Left ventricle myocardium inferior (tissue), 1 donor: ENCODE data around the gene BMAL1. TPM values are rescaled to one million over a fixed set of nuclear protein-coding genes. Genes with fewer than 3 reads are reported as not detected.
A peak's percentile ranks its signal among the peaks of the same experiment; 100 is the strongest.

Experiments used
- DNase-seq: peaks from one replicate; pipeline ENCODE4 v3.0.0-alpha.2; 2020
- H3K27ac ChIP-seq: fragments of 200-600 bp; replicated peaks from 2 replicates; pipeline ENCODE4 v1.8.0; 2021
- H3K27me3 ChIP-seq: fragments of 200-600 bp; 2 replicates; pipeline ENCODE4 v1.8.0; 2021; ENCODE audit warnings: low read depth
- H3K36me3 ChIP-seq: fragments of 200-600 bp; 2 replicates; pipeline ENCODE4 v1.8.0; 2021
- H3K4me1 ChIP-seq: fragments of 200-600 bp; 2 replicates; pipeline ENCODE4 v1.8.0; 2021
- H3K4me3 ChIP-seq: fragments of 200-600 bp; 2 replicates; pipeline ENCODE4 v1.8.0; 2021; ENCODE audit warnings: mild to moderate bottlenecking, moderate library complexity
- H3K9me3 ChIP-seq: fragments of 200-600 bp; replicated peaks from 2 replicates; pipeline ENCODE4 v1.8.0; 2021
- intact Hi-C: fragments of 100-400 bp; cut with micrococcal nuclease; formaldehyde crosslinking; loops from one replicate; pipeline ENCODE4 v1.11.0; 2022
- total RNA-seq: library from RNA; stranded (reverse); fragmentation: NEBNext Ultra II Directional; extraction: Animal tissue kit (Norgen Biotek cat#: 25700); gene quantifications from one replicate; pipeline ENCODE4 v1.2.1, GENCODE V29; 2021
- TF ChIP-seq, protein P1 (sequence below): fragments of 200-600 bp; IDR thresholded peaks from 2 replicates; pipeline ENCODE4 v1.8.0; 2021; ENCODE audit warnings: antibody characterized with exemption, mild to moderate bottlenecking, borderline replicate concordance
- donor health status: DM: no; HTN: yes; CAD: no; lungs with severe emphysema.

BMAL1 gene
- total RNA-seq, 1 donor from 2014 or later, result 7.1 TPM

DNA sequence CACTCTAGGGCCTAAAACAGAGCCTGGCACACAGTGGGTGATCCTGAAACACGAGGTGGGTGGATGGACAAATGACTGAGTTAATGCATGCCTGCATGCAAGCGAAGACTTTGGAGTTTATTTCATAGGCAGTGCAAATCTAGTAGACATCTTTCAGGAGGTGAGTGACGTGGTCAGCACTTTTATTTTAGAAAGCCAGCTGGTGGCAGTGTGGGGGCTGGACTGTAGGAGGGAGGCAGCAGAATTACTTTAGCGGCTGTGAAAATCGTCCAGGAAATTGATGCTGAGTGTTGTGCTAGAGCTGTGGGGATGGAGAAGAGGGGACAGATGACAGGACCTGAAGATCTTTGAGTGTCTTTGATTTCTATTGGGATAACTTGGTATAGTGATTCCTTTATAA lies 47.1 kb downstream of the BMAL1 start:
- no peak for DNase-seq
- intact Hi-C loops, result no loop called here
- Histone ChIP-seq H3K4me3 (no peak overlapping the region), H3K36me3 (peaks cover 5% of the 10 kb centered on the region), H3K9me3 (no peaks in the 10 kb centered on the region), H3K27me3 (no peaks in the 10 kb centered on the region), H3K27ac (no peak overlapping the region), H3K4me1 (peaks cover 36% of the 10 kb centered on the region)
- TF ChIP-seq, protein P1, sequence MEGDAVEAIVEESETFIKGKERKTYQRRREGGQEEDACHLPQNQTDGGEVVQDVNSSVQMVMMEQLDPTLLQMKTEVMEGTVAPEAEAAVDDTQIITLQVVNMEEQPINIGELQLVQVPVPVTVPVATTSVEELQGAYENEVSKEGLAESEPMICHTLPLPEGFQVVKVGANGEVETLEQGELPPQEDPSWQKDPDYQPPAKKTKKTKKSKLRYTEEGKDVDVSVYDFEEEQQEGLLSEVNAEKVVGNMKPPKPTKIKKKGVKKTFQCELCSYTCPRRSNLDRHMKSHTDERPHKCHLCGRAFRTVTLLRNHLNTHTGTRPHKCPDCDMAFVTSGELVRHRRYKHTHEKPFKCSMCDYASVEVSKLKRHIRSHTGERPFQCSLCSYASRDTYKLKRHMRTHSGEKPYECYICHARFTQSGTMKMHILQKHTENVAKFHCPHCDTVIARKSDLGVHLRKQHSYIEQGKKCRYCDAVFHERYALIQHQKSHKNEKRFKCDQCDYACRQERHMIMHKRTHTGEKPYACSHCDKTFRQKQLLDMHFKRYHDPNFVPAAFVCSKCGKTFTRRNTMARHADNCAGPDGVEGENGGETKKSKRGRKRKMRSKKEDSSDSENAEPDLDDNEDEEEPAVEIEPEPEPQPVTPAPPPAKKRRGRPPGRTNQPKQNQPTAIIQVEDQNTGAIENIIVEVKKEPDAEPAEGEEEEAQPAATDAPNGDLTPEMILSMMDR, result peak; percentile 7

- intact Hi-C loops, result no loop called here
- H3K9me3 ChIP-seq, result no peaks in the 10 kb centered on the region
- peaks cover 5% of the 10 kb centered on the region for H3K36me3 ChIP-seq
- H3K27ac ChIP-seq, result no peak overlapping the region
- TF ChIP-seq, protein P1, result no peak
- H3K27me3 ChIP-seq, result no peaks in the 10 kb centered on the region
- no peak overlapping the region for H3K4me3 ChIP-seq
- no peak for DNase-seq
- H3K4me1 ChIP-seq, result peaks cover 53% of the 10 kb centered on the region
Measured at GRCh38 chr11:13327421-13327820, 49.8 kb downstream of the BMAL1 start.

DNA sequence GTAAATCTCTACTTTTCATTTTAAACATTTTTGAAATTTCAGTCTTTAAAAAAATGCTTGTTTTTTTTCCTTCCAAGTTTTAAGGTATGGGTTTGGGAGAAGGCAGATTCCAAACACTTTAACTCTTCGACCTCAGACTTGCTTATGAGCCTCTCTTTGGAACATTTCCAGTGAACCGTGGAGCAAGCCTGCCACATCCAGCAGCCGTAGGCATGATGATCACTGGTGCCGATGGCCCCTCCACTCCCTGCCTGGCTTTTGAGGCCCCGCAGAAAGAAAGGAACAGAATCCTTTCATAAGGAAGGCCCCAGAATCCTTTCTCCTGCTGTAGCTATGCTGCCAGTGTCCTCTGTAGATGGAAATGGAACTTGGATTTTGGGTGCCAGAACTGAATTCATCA lies 50.7 kb downstream of the BMAL1 start:
- Histone ChIP-seq H3K27me3 (no peaks in the 10 kb centered on the region), H3K9me3 (no peaks in the 10 kb centered on the region), H3K4me3 (no peak overlapping the region), H3K27ac (no peak overlapping the region), H3K36me3 (peaks cover 5% of the 10 kb centered on the region), H3K4me1 (peaks cover 62% of the 10 kb centered on the region)
- TF ChIP-seq, protein P1, result no peak
- DNase-seq, result no peak
- intact Hi-C loops, result no loop called here

DNA sequence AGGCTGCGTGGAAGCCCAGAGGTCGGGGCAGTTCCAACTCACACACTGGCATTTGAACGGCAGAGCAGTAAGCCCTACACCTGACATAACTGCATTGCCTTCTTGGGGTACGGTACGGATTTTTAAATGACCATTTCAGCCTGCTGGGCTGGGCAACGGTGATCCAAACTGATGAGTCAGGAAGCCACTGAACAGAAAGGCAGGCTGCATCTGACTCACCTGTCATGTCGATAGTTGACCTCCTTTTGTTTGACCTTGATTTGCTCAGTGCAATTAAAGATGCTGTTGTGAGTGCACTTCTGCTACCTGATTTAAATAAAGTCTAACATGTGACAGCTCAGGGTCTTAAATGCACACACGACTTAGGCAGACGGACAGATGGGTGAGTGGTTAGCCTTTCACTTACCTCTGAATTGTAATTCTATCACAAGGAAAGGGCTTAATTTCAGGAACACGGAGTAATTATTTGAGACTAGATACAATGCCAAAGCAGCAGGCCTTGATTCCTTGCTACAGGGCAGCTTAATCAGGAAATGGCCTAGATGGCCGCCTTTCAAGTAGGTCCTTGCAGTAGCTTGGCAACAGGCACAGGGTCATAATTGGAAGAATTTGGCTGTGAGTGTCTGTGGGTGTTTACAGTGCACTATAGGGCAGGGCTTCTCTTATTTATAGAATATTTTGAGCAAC lies 52.2 kb downstream of the BMAL1 start:
- H3K4me1 ChIP-seq, result peaks cover 71% of the 10 kb centered on the region
- DNase-seq, result no peak
- peaks cover 5% of the 10 kb centered on the region for H3K36me3 ChIP-seq
- H3K27me3 ChIP-seq, result no peaks in the 10 kb centered on the region
- TF ChIP-seq, protein P1, result no peak
- H3K27ac ChIP-seq, result peak overlapping the region; percentile 18
- no peak overlapping the region for H3K4me3 ChIP-seq
- no peaks in the 10 kb centered on the region for H3K9me3 ChIP-seq
- intact Hi-C loops, result no loop called here

- H3K27me3 ChIP-seq, result no peaks in the 10 kb centered on the region
- TF ChIP-seq, protein P1, result no peak
- intact Hi-C loops, result no loop called here
Measured at GRCh38 chr11:13332124-13332523, 54.5 kb downstream of the BMAL1 start.

More at GRCh38 chr11:13332124-13332523, 54.5 kb downstream of the BMAL1 start:
- DNase-seq, result no peak
- Histone ChIP-seq H3K4me3 (no peak overlapping the region), H3K9me3 (no peaks in the 10 kb centered on the region), H3K27ac (no peak overlapping the region), H3K4me1 (peaks cover 88% of the 10 kb centered on the region), H3K36me3 (no peaks in the 10 kb centered on the region)
